ENCODE results near the gene BATF3. TPM values are rescaled to one million over a fixed set of nuclear protein-coding genes. Genes with fewer than 3 reads are reported as not detected.

The BATF3 gene
- total RNA-seq, 1 donor from 2014 or later, result 7.9 TPM

GRCh38 chr1:212652609-212653008 is 47.0 kb downstream of the BATF3 start:
- DNase-seq (ENCODE audit: extremely low spot score in 2 of 2), result peak in 1 of 2 donors; percentile 58
- no peak overlapping the region for H3K4me3 ChIP-seq
- intact Hi-C loops (cut with DNase I), result no loop called here
- H3K9me3 ChIP-seq, result no peaks in the 10 kb centered on the region
- H3K4me1 ChIP-seq, result no peaks in the 10 kb centered on the region
- H3K27ac ChIP-seq, result no peak overlapping the region
- H3K36me3 ChIP-seq, result no peaks in the 10 kb centered on the region
- no peaks in the 10 kb centered on the region for H3K27me3 ChIP-seq
- TF ChIP-seq POLR2AphosphoS5 (IDR thresholded peaks at IDR 0.05; ENCODE audit: insufficient read depth in 1 of 2, low read depth in 1 of 2), result no peak
- no peak for TF ChIP-seq CTCF (IDR thresholded peaks at IDR 0.05)
- no peak for TF ChIP-seq POLR2A (IDR thresholded peaks at IDR 0.05)

- Histone ChIP-seq H3K27ac (no peak overlapping the region), H3K4me3 (no peak overlapping the region), H3K9me3 (no peaks in the 10 kb centered on the region), H3K27me3 (no peaks in the 10 kb centered on the region), H3K4me1 (no peaks in the 10 kb centered on the region), H3K36me3 (no peaks in the 10 kb centered on the region)
- TF ChIP-seq POLR2A (IDR thresholded peaks at IDR 0.05), result no peak
- TF ChIP-seq POLR2AphosphoS5 (IDR thresholded peaks at IDR 0.05; ENCODE audit: insufficient read depth in 1 of 2, low read depth in 1 of 2), result no peak
- TF ChIP-seq CTCF (IDR thresholded peaks at IDR 0.05), result no peak
- intact Hi-C loops (cut with DNase I), result no loop called here
- DNase-seq (ENCODE audit: extremely low spot score in 2 of 2), result peak in 1 of 2 donors; percentile 61
Measured at GRCh38 chr1:212651977-212652376, 47.7 kb downstream of the BATF3 start.

- H3K9me3 ChIP-seq, result no peaks in the 10 kb centered on the region
- H3K4me3 ChIP-seq, result no peak overlapping the region
- TF ChIP-seq POLR2A (IDR thresholded peaks at IDR 0.05) (no peak), CTCF (IDR thresholded peaks at IDR 0.05) (no peak), POLR2AphosphoS5 (IDR thresholded peaks at IDR 0.05; ENCODE audit: insufficient read depth in 1 of 2, low read depth in 1 of 2) (no peak)
- no peaks in the 10 kb centered on the region for H3K4me1 ChIP-seq
- H3K27me3 ChIP-seq, result no peaks in the 10 kb centered on the region
- H3K27ac ChIP-seq, result no peak overlapping the region
- intact Hi-C loops (cut with DNase I), result no loop called here
- DNase-seq (ENCODE audit: extremely low spot score in 2 of 2), result peak in 1 of 2 donors; percentile 31
- no peaks in the 10 kb centered on the region for H3K36me3 ChIP-seq
Measured at GRCh38 chr1:212651521-212651920, 48.1 kb downstream of the BATF3 start.

- H3K27me3 ChIP-seq, result no peaks in the 10 kb centered on the region
- H3K9me3 ChIP-seq, result no peaks in the 10 kb centered on the region
- intact Hi-C loops (cut with DNase I), result no loop called here
- TF ChIP-seq POLR2AphosphoS5 (IDR thresholded peaks at IDR 0.05; ENCODE audit: insufficient read depth in 1 of 2, low read depth in 1 of 2) (no peak), POLR2A (IDR thresholded peaks at IDR 0.05) (no peak), CTCF (IDR thresholded peaks at IDR 0.05) (no peak)
- no peak overlapping the region for H3K27ac ChIP-seq
- H3K4me3 ChIP-seq, result no peak overlapping the region
- no peaks in the 10 kb centered on the region for H3K4me1 ChIP-seq
- no peaks in the 10 kb centered on the region for H3K36me3 ChIP-seq
- DNase-seq (ENCODE audit: extremely low spot score in 2 of 2), result no peak
Measured at GRCh38 chr1:212650228-212650627, 49.4 kb downstream of the BATF3 start.

GRCh38 chr1:212649020-212649419 is 50.6 kb downstream of the BATF3 start:
- no peaks in the 10 kb centered on the region for H3K9me3 ChIP-seq
- no peaks in the 10 kb centered on the region for H3K27me3 ChIP-seq
- intact Hi-C loops (cut with DNase I), result no loop called here
- H3K4me1 ChIP-seq, result no peaks in the 10 kb centered on the region
- H3K27ac ChIP-seq, result no peak overlapping the region
- DNase-seq (ENCODE audit: extremely low spot score in 2 of 2), result no peak
- H3K36me3 ChIP-seq, result no peaks in the 10 kb centered on the region
- no peak overlapping the region for H3K4me3 ChIP-seq
- TF ChIP-seq CTCF (IDR thresholded peaks at IDR 0.05), result no peak
- no peak for TF ChIP-seq POLR2AphosphoS5 (IDR thresholded peaks at IDR 0.05; ENCODE audit: insufficient read depth in 1 of 2, low read depth in 1 of 2)
- TF ChIP-seq POLR2A (IDR thresholded peaks at IDR 0.05), result no peak

Measured in vagina (tissue), 2 donors.